K562 (cell line): ENCODE data around the gene ARHGAP42. TPM values are rescaled to one million over a fixed set of nuclear protein-coding genes. Genes with fewer than 3 reads are reported as not detected.

Experiments
- ADNP ChIP-seq: fragments of 200-800 bp; sonication (Bioruptor generic); IDR thresholded peaks from 2 replicates; pipeline ENCODE4 v1.6.1; 2016; ENCODE audit warnings: missing genetic modification characterization, missing compliant biosample characterization
- FOXJ3 ChIP-seq: sonication (generic); formaldehyde crosslinking; IDR thresholded peaks from 2 replicates; pipeline ENCODE4 v1.4.0; 2020; ENCODE audit warnings: mild to moderate bottlenecking, missing genetic modification reagents
- FOXK2 ChIP-seq, 2 experiments: fragments of 450-650 bp; IDR thresholded peaks in 1 of 2; conservative IDR thresholded peaks in 1 of 2; 2 replicates each; pipeline ENCODE4 v1.6.1; 2016; ENCODE audit warnings: low read depth in 2 of 2, mild to moderate bottlenecking in 1 of 2
- HOXB6 ChIP-seq: fragments of 250-450 bp; sonication (Bioruptor Pico); IDR thresholded peaks from 2 replicates; pipeline ENCODE4 v1.5.1; 2022; ENCODE audit warnings: mild to moderate bottlenecking, borderline replicate concordance
- KLF13 ChIP-seq: fragments of 450-650 bp; IDR thresholded peaks from 2 replicates; pipeline ENCODE4 v1.6.1; 2016; ENCODE audit warnings: missing genetic modification characterization, low read depth, mild to moderate bottlenecking, missing compliant biosample characterization, moderate library complexity, borderline replicate concordance
- L3MBTL2 ChIP-seq: fragments of 450-650 bp; IDR thresholded peaks from 2 replicates; pipeline ENCODE4 v1.6.1; 2016; ENCODE audit warnings: mild to moderate bottlenecking, moderate library complexity
- MAFK ChIP-seq: IDR thresholded peaks from 2 replicates; pipeline ENCODE4 v1.6.1; 2011; ENCODE audit warnings: low read length, improper control_type of control experiment
- NR1H2 ChIP-seq: sonication (generic); formaldehyde crosslinking; IDR thresholded peaks from 2 replicates; pipeline ENCODE4 v1.4.0; 2020; ENCODE audit warnings: mild to moderate bottlenecking, missing genetic modification reagents
- NR3C1 ChIP-seq: sonication (generic); formaldehyde crosslinking; IDR thresholded peaks from 2 replicates; pipeline ENCODE4 v1.8.1; 2022; ENCODE audit warnings: missing genetic modification reagents
- PHF8 ChIP-seq: fragments of 200-600 bp; sonication (generic); IDR thresholded peaks from 2 replicates; pipeline ENCODE4 v1.6.1; 2012; ENCODE audit warnings: mixed run types, mild to moderate bottlenecking, inconsistent platforms, low read length, moderate library complexity, borderline replicate concordance
- SMAD4 ChIP-seq: fragments of 250-450 bp; sonication (Bioruptor Pico); conservative IDR thresholded peaks from 2 replicates; pipeline ENCODE4 v1.8.0; 2021; ENCODE audit warnings: inconsistent platforms, mild to moderate bottlenecking, moderate library complexity
- SNRNP70 ChIP-seq: fragments of 200-400 bp; formaldehyde crosslinking; optimal IDR thresholded peaks from 2 replicates; pipeline ENCODE3; 2017; ENCODE audit warnings: low read depth, low read length
- SOX6 ChIP-seq: fragments of 450-650 bp; IDR thresholded peaks from 2 replicates; pipeline ENCODE4 v1.6.1; 2014; ENCODE audit warnings: mild to moderate bottlenecking
- TAF1 ChIP-seq: IDR thresholded peaks from 2 replicates; pipeline ENCODE4 v1.6.1; 2011; ENCODE audit warnings: mild to moderate bottlenecking, low read length, moderate library complexity; ENCODE audit not compliant: insufficient read depth, control insufficient read depth, severe bottlenecking; ENCODE audit errors: extremely low read depth
- YBX1 ChIP-seq: fragments of 450-650 bp; IDR thresholded peaks from 2 replicates; pipeline ENCODE4 v1.7.1; 2016; ENCODE audit warnings: mild to moderate bottlenecking
- ZBED1 ChIP-seq: IDR thresholded peaks from 2 replicates; pipeline ENCODE4 v1.6.1; 2014
- ZFX ChIP-seq: sonication (generic); formaldehyde crosslinking; IDR thresholded peaks from 2 replicates; pipeline ENCODE4 v1.8.0; 2022; ENCODE audit warnings: mild to moderate bottlenecking, missing genetic modification reagents, moderate library complexity
- ZNF133 ChIP-seq: fragments of 250-450 bp; sonication (Bioruptor Pico); IDR thresholded peaks from 2 replicates; pipeline ENCODE4 v1.4.0; 2020; ENCODE audit warnings: mild to moderate bottlenecking
- polyA plus RNA-seq, 8 experiments: library from polyadenylated mRNA; depleted of rRNA in 4 of 8; stranded (reverse) in 5 of 8; unstranded in 3 of 8; fragments of >200 nt; fragmentation: Nextera tagmentation in 2 of 8; fragmentation: Illumina TruSeq in 1 of 8; extraction: Ambion mirVana in 2 of 8; extraction: Trizol in 1 of 8; gene quantifications; 2 replicates each; pipeline versions ENCODE4 v1.2.1 to v1.2.3, GENCODE V29; 2011 to 2014; ENCODE audit warnings: inconsistent platforms in 1 of 8, missing spikeins in 1 of 8
- total RNA-seq, 7 experiments: library from RNA; depleted of rRNA in 6 of 7; stranded (reverse); fragments of >200 nt in 6 of 7; fragmentation: Illumina TruSeq in 2 of 7; extraction: Trizol in 2 of 7; gene quantifications; 2 replicates each; pipeline versions ENCODE4 v1.2.1 to v1.2.3, GENCODE V29; 2011 to 2021; ENCODE audit warnings: low replicate concordance in 1 of 7
- TF ChIP-seq, protein P1 (sequence below): fragments of 250-450 bp; sonication (Bioruptor Pico); IDR thresholded peaks from 2 replicates; pipeline ENCODE4 v1.4.0; 2020; ENCODE audit warnings: mild to moderate bottlenecking
- TF ChIP-seq, protein P2 (sequence below): fragments of 450-650 bp; IDR thresholded peaks from 2 replicates; pipeline ENCODE4 v1.7.1; 2018; ENCODE audit warnings: mild to moderate bottlenecking, low read depth; ENCODE audit not compliant: partially characterized antibody
- TF ChIP-seq, protein P3 (sequence below): sonication (generic); formaldehyde crosslinking; IDR thresholded peaks from 2 replicates; pipeline ENCODE4 v1.8.0; 2023; ENCODE audit warnings: mild to moderate bottlenecking, missing genetic modification reagents
- TF ChIP-seq, protein P4 (sequence below): IDR thresholded peaks from 2 replicates; pipeline ENCODE4 v1.6.1; 2011; ENCODE audit not compliant: insufficient read length; ENCODE audit errors: extremely low read depth
- TF ChIP-seq, protein P5 (sequence below): sonication (generic); formaldehyde crosslinking; IDR thresholded peaks from 2 replicates; pipeline ENCODE4 v1.5.0; 2020; ENCODE audit warnings: missing genetic modification reagents

The ARHGAP42 gene
- total and polyA plus RNA-seq, 9 of the 15 experiments (the other 6 are each of a cell fraction or from before 2014, with no cell fraction given) = 0.95 to 6.1 (median 2.4) TPM

DNA sequence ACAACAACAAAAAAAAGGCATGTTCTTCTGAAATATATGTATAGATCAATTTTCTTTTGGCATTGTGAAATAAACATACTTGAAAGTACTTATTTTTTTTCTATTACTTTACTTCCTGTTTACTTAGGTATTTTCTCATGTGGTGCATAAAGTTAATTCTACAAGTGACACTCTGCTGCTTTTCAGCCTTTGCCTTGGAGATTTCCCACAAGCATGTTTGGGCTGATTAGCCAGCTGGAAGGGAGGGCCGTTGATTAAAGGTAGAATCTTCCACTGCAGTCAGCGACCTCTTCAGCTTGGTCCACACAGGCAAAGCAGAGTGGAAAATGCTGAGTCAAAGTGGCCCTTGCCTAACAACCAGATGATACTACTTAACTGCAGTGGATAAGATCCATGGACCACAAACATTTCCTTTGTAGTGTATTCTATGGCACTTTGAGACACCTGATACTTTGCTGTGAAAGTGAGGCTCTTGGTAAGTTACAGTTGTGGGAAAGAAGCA is 176.0 kb downstream of the ARHGAP42 start (continued):
- TF ChIP-seq ZFX (CRISPR knock-in tag) = no peak
- TF ChIP-seq, protein P1, sequence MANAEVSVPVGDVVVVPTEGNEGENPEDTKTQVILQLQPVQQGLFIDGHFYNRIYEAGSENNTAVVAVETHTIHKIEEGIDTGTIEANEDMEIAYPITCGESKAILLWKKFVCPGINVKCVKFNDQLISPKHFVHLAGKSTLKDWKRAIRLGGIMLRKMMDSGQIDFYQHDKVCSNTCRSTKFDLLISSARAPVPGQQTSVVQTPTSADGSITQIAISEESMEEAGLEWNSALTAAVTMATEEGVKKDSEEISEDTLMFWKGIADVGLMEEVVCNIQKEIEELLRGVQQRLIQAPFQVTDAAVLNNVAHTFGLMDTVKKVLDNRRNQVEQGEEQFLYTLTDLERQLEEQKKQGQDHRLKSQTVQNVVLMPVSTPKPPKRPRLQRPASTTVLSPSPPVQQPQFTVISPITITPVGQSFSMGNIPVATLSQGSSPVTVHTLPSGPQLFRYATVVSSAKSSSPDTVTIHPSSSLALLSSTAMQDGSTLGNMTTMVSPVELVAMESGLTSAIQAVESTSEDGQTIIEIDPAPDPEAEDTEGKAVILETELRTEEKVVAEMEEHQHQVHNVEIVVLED = no peak
- no peak for TF ChIP-seq ZBED1
- TF ChIP-seq FOXK2 (conservative IDR thresholded peaks at IDR 0.05 in 1 of 2, IDR thresholded peaks at IDR 0.05 in 1 of 2; ENCODE audit: low read depth in 2 of 2) = peak; percentile 63 to 69; a peak in 2 of 4 replicates
- no peak for TF ChIP-seq L3MBTL2
- no peak for TF ChIP-seq ZNF133
- no peak for TF ChIP-seq SNRNP70
- TF ChIP-seq TAF1 = peak; percentile 23
- TF ChIP-seq YBX1 = no peak
- TF ChIP-seq, protein P2, sequence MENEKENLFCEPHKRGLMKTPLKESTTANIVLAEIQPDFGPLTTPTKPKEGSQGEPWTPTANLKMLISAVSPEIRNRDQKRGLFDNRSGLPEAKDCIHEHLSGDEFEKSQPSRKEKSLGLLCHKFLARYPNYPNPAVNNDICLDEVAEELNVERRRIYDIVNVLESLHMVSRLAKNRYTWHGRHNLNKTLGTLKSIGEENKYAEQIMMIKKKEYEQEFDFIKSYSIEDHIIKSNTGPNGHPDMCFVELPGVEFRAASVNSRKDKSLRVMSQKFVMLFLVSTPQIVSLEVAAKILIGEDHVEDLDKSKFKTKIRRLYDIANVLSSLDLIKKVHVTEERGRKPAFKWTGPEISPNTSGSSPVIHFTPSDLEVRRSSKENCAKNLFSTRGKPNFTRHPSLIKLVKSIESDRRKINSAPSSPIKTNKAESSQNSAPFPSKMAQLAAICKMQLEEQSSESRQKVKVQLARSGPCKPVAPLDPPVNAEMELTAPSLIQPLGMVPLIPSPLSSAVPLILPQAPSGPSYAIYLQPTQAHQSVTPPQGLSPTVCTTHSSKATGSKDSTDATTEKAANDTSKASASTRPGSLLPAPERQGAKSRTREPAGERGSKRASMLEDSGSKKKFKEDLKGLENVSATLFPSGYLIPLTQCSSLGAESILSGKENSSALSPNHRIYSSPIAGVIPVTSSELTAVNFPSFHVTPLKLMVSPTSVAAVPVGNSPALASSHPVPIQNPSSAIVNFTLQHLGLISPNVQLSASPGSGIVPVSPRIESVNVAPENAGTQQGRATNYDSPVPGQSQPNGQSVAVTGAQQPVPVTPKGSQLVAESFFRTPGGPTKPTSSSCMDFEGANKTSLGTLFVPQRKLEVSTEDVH = no peak
- TF ChIP-seq SOX6 = peak; percentile 91
- no peak for TF ChIP-seq HOXB6 (CRISPR knock-in tag)
- peak; percentile 43; the same call in 1 of the 2 replicates for TF ChIP-seq SMAD4 (CRISPR knock-in tag)
- TF ChIP-seq, protein P3, sequence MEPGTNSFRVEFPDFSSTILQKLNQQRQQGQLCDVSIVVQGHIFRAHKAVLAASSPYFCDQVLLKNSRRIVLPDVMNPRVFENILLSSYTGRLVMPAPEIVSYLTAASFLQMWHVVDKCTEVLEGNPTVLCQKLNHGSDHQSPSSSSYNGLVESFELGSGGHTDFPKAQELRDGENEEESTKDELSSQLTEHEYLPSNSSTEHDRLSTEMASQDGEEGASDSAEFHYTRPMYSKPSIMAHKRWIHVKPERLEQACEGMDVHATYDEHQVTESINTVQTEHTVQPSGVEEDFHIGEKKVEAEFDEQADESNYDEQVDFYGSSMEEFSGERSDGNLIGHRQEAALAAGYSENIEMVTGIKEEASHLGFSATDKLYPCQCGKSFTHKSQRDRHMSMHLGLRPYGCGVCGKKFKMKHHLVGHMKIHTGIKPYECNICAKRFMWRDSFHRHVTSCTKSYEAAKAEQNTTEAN (CRISPR knock-in tag) = no peak
- TF ChIP-seq, protein P4, sequence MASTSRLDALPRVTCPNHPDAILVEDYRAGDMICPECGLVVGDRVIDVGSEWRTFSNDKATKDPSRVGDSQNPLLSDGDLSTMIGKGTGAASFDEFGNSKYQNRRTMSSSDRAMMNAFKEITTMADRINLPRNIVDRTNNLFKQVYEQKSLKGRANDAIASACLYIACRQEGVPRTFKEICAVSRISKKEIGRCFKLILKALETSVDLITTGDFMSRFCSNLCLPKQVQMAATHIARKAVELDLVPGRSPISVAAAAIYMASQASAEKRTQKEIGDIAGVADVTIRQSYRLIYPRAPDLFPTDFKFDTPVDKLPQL = no peak
- no peak for TF ChIP-seq NR3C1 (CRISPR knock-in tag)
- no peak for TF ChIP-seq PHF8
- no peak for TF ChIP-seq KLF13 (tag)
- TF ChIP-seq FOXJ3 (CRISPR knock-in tag) = no peak
- no peak for TF ChIP-seq NR1H2 (CRISPR knock-in tag)
- TF ChIP-seq, protein P5, sequence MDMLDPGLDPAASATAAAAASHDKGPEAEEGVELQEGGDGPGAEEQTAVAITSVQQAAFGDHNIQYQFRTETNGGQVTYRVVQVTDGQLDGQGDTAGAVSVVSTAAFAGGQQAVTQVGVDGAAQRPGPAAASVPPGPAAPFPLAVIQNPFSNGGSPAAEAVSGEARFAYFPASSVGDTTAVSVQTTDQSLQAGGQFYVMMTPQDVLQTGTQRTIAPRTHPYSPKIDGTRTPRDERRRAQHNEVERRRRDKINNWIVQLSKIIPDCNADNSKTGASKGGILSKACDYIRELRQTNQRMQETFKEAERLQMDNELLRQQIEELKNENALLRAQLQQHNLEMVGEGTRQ (CRISPR knock-in tag) = no peak
- TF ChIP-seq ADNP (tag) = 0 out of 2 replicates have a peak, but pooled peaks have one; percentile 64
- TF ChIP-seq MAFK = peak; percentile 90
